Endothelial cell of umbilical vein (primary cell): ENCODE measurements around the gene FXYD4. TPM values are rescaled to one million over a fixed set of nuclear protein-coding genes. Genes with fewer than 3 reads are reported as not detected.

Source experiments
- BruUV-seq: library from RNA; stranded (reverse); fragments of 400-500 nt; replicated peaks from 2 replicates; lab custom pipeline; 2021; lab: Mats Ljungman, UMichigan
- CTCF ChIA-PET: fragments of 300-600, 350-600 bp; sonication (Branson Sonifier 250); formaldehyde crosslinking; loops from one replicate; lab custom pipeline; 2021; ENCODE audit warnings: antibody characterized with exemption, inconsistent platforms; lab: Charles Lee
- POLR2A ChIA-PET: fragments of 300-600, 350-600 bp; sonication (Branson Sonifier 250); formaldehyde crosslinking; loops from one replicate; lab custom pipeline; 2021; ENCODE audit warnings: antibody characterized with exemption, inconsistent platforms; lab: Charles Lee
- DNase-seq: peaks from one replicate; pipeline ENCODE4 v3.0.0-alpha.2; 2011; ENCODE audit warnings: low read depth, low spot score
- FAIRE-seq: peaks from 2 replicates; lab custom pipeline; 2011; peaks lifted over from hg19 to GRCh38; lab: Jason Lieb, UNC
- H2AFZ ChIP-seq: 2 replicates; pipeline ENCODE4 v1.6.0; 2012; ENCODE audit warnings: low read depth, low read length, control low read depth, inconsistent platforms
- H3K27ac ChIP-seq: 2 replicates; pipeline ENCODE4 v1.5.1; 2011; ENCODE audit warnings: low read depth, mild to moderate bottlenecking, control low read depth, low read length, moderate library complexity; ENCODE audit not compliant: insufficient read depth
- H3K27me3 ChIP-seq, 2 experiments: 2 replicates each; pipeline versions ENCODE4 v1.6.0 to v1.6.1; 2011; ENCODE audit warnings: low read length in 2 of 2, mixed read lengths in 1 of 2; ENCODE audit not compliant: control insufficient read depth in 2 of 2, insufficient read depth in 2 of 2
- H3K36me3 ChIP-seq, 2 experiments: 2 replicates in 1 of 2; 3 replicates in 1 of 2; pipeline ENCODE4 v1.5.1; 2011; ENCODE audit warnings: low read length in 2 of 2, mild to moderate bottlenecking in 1 of 2, moderate library complexity in 1 of 2; ENCODE audit not compliant: control insufficient read depth in 2 of 2, insufficient read depth in 2 of 2; ENCODE audit errors: extremely low read depth in 1 of 2
- H3K4me1 ChIP-seq: 3 replicates; pipeline ENCODE4 v1.5.1; 2011; ENCODE audit warnings: mild to moderate bottlenecking, low read length; ENCODE audit not compliant: control insufficient read depth, insufficient read depth; ENCODE audit errors: extremely low read depth
- H3K4me2 ChIP-seq: 2 replicates; pipeline ENCODE4 v1.6.1; 2011; ENCODE audit warnings: low read length, control low read depth, mixed read lengths; ENCODE audit not compliant: insufficient read depth
- H3K4me3 ChIP-seq, 3 experiments: fragments of 200-600 bp in 1 of 3; sonication (generic), shearing (Covaris generic) in 1 of 3; replicated peaks in 1 of 3; 2 replicates each; pipeline ENCODE4 v1.5.1; 2011 to 2016; ENCODE audit warnings: control low read depth in 3 of 3, low read length in 3 of 3, mild to moderate bottlenecking in 2 of 3, inconsistent platforms in 1 of 3, low read depth in 1 of 3, moderate library complexity in 1 of 3; ENCODE audit not compliant: insufficient read depth in 1 of 3
- H3K79me2 ChIP-seq: 2 replicates; pipeline ENCODE4 v1.6.0; 2012; ENCODE audit warnings: low read length, inconsistent platforms; ENCODE audit not compliant: control insufficient read depth, insufficient read depth
- H3K9ac ChIP-seq: replicated peaks from 2 replicates; pipeline ENCODE3; 2011; ENCODE audit warnings: low read length, control low read depth; ENCODE audit not compliant: insufficient read depth; ENCODE audit errors: extremely low read depth
- H3K9me1 ChIP-seq: replicated peaks from 3 replicates; pipeline ENCODE4 v1.6.0; 2011; ENCODE audit warnings: mild to moderate bottlenecking, low read length; ENCODE audit not compliant: control insufficient read depth, insufficient read depth; ENCODE audit errors: extremely low read depth
- H3K9me3 ChIP-seq: replicated peaks from 2 replicates; pipeline ENCODE4 v1.5.1; 2012; ENCODE audit warnings: low read length, inconsistent platforms; ENCODE audit not compliant: control insufficient read depth, insufficient read depth
- H4K20me1 ChIP-seq: replicated peaks from 2 replicates; pipeline ENCODE3; 2011; ENCODE audit warnings: mild to moderate bottlenecking, low read length; ENCODE audit not compliant: control insufficient read depth, insufficient read depth; ENCODE audit errors: extremely low read depth
- CTCF ChIP-seq, 2 donors: IDR thresholded peaks; 1 replicate in 1 of 2; 2 replicates in 1 of 2; pipeline ENCODE4 v1.5.1; 2011; ENCODE audit warnings: low read length in 2 of 2, mild to moderate bottlenecking in 2 of 2, moderate library complexity in 2 of 2, control low read depth in 1 of 2, inconsistent platforms in 1 of 2, low read depth in 1 of 2; ENCODE audit not compliant: insufficient read depth in 1 of 2; ENCODE audit errors: extremely low read depth in 1 of 2
- EZH2 ChIP-seq: IDR thresholded peaks from 2 replicates; pipeline ENCODE4 v1.6.1; 2012; ENCODE audit warnings: borderline replicate concordance, low read depth, mild to moderate bottlenecking, moderate library complexity, low read length, inconsistent platforms; ENCODE audit not compliant: severe bottlenecking
- FOS ChIP-seq: IDR thresholded peaks from 2 replicates; pipeline ENCODE4 v1.6.1; 2011; ENCODE audit warnings: mild to moderate bottlenecking, low read length, moderate library complexity, borderline replicate concordance; ENCODE audit not compliant: insufficient read depth
- GATA2 ChIP-seq: IDR thresholded peaks from 2 replicates; pipeline ENCODE4 v1.7.0; 2011; ENCODE audit warnings: low read depth, mild to moderate bottlenecking, moderate library complexity, mixed read lengths, low read length; ENCODE audit not compliant: insufficient read length, insufficient read depth
- JUN ChIP-seq: IDR thresholded peaks from 2 replicates; pipeline ENCODE4 v1.6.1; 2011; ENCODE audit warnings: borderline replicate concordance, low read depth; ENCODE audit not compliant: insufficient read length, insufficient read depth
- MAX ChIP-seq: IDR thresholded peaks from 2 replicates; pipeline ENCODE4 v1.6.1; 2011; ENCODE audit not compliant: insufficient read depth, insufficient read length
- MYC ChIP-seq: IDR thresholded peaks from one replicate; pipeline ENCODE4 v1.6.1; 2011; ENCODE audit warnings: mild to moderate bottlenecking, low read depth, low read length
- POLR2A ChIP-seq: IDR thresholded peaks from 2 replicates; pipeline ENCODE4 v1.6.1; 2012; ENCODE audit warnings: low read depth, mild to moderate bottlenecking, control low read depth, low read length
- POLR2AphosphoS5 ChIP-seq: IDR thresholded peaks from 2 replicates; pipeline ENCODE4 v1.6.1; 2012; ENCODE audit warnings: low read depth, mild to moderate bottlenecking, control low read depth, low read length, moderate library complexity; ENCODE audit not compliant: insufficient read depth
- dilution Hi-C: fragments of 300-500 bp; cut with MboI; formaldehyde crosslinking; loops from one replicate; pipeline ENCODE4 v1.15.0; 2019; ENCODE audit warnings: low sequenced_read_pairs; ENCODE audit not compliant: extremely low pct_ligation_motif_present
- intact Hi-C: fragments of 100-400 bp; cut with micrococcal nuclease; formaldehyde crosslinking; loops from one replicate; pipeline ENCODE4 v1.10.0; 2022
- polyA plus RNA-seq, 4 experiments: library from polyadenylated mRNA; depleted of rRNA in 3 of 4; stranded (reverse) in 3 of 4; unstranded in 1 of 4; fragments of >200 nt; gene quantifications; 2 replicates each; pipeline versions ENCODE4 v1.2.1 to v1.2.3, GENCODE V29; 2011 to 2012; ENCODE audit warnings: missing spikeins in 1 of 4
- total RNA-seq: library from RNA; stranded (reverse); gene quantifications from 2 replicates; pipeline ENCODE4 v1.2.3, GENCODE V29; 2021

The FXYD4 gene
- total and polyA plus RNA-seq, 2 donors (not counting 3 experiments of a cell fraction or from before 2014, with no cell fraction given), result not detected

- no peak overlapping the region for H3K4me2 ChIP-seq
- H3K27me3 ChIP-seq, result no peaks in the 10 kb centered on the region
- H3K4me1 ChIP-seq, result peaks cover 12% of the 10 kb centered on the region
- dilution Hi-C loops (no loop called here), intact Hi-C loops (loop anchor here (1.0 kb wide), 1 partner anchor 72 kb away; no protein-coding TSS in a partner anchor)
- DNase-seq (no peak), FAIRE-seq (no peak)
- ChIA-PET POLR2A (no interaction called here), CTCF (interaction anchor here (0.9 to 2.0 kb wide), 8 partner anchors 9 to 71 kb away, joined by 3 to 17 read pairs (median 4); partner anchors contain the start of gene ZNF487)
- peaks cover 36 to 49% of the 10 kb centered on the region in 2 experiments for H3K36me3 ChIP-seq
- no peak overlapping the region for H3K9ac ChIP-seq
- H3K79me2 ChIP-seq, result peaks cover 68% of the 10 kb centered on the region
- H3K9me3 ChIP-seq, result no peaks in the 10 kb centered on the region
- BruUV-seq, result no TSS peak
- TF ChIP-seq EZH2 (no peak), CTCF (IDR thresholded peaks at IDR 0.05; ENCODE audit: extremely low read depth in 1 of 2, insufficient read depth in 1 of 2, low read depth in 1 of 2, low read length in 2 of 2) (no peak), POLR2A (no peak), MYC (no peak), FOS (no peak), JUN (no peak), MAX (no peak), GATA2 (no peak), POLR2AphosphoS5 (no peak)
- no peak overlapping the region for H3K27ac ChIP-seq
- no peak overlapping the region for H2AFZ ChIP-seq
- H3K4me3 ChIP-seq, result no peak overlapping the region
- peaks cover 11% of the 10 kb centered on the region for H4K20me1 ChIP-seq
- no peaks in the 10 kb centered on the region for H3K9me1 ChIP-seq
Measured at GRCh38 chr10:43390333-43390732, 18.9 kb downstream of the FXYD4 start.
